Vagina (tissue), 2 donors: ENCODE measurements around the gene ANKRD7.

Experiments
- POLR2A ChIP-seq, 2 donors: fragments of 450-650 bp; IDR thresholded peaks; one replicate each; pipeline ENCODE4 v1.6.1; 2017; ENCODE audit warnings: antibody characterized with exemption in 2 of 2, mild to moderate bottlenecking in 2 of 2, moderate library complexity in 2 of 2
- TF ChIP-seq, protein P1 (sequence below), 3 experiments: fragments of 450-650 bp in 2 of 3; fragments of 200-600 bp in 1 of 3; sonication (generic) in 1 of 3; IDR thresholded peaks; one replicate each; pipeline ENCODE4 v1.5.1; 2017 to 2019; ENCODE audit warnings: antibody characterized with exemption in 3 of 3, mild to moderate bottlenecking in 2 of 3, moderate library complexity in 2 of 3

DNA sequence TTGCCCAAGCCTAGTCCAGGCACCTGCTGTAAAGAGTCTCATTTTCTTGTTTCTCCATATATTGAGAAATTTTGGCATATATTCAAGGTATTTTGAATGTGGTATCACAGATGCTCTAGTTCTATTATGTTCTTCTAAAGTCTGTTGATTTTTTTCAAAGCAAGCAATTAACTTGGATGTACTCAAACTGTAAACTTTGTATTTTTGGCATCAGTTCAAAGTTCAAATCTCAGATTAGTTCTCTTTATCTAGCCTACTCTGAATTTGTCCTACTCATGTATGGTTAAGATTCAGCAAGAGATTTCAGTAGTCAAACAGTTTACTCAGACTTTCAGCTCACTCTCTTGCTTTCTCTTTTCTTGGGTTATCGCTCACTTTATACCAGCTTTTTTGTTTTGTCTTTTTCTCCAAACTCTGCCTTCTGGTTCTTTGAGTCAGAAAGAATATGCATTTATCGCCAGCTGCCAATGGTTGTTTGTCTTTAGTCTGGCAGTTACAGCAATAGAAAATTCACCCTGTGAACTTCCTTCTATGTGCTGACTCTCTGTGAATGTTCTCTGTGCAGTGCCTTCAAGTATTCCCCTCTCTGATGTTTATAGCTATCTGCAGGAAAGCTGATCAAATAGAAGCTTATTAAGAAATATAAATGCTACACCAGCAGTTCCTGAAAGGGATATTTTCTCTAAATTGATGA is 56.0 kb downstream of the ANKRD7 start:
- TF ChIP-seq, protein P1, sequence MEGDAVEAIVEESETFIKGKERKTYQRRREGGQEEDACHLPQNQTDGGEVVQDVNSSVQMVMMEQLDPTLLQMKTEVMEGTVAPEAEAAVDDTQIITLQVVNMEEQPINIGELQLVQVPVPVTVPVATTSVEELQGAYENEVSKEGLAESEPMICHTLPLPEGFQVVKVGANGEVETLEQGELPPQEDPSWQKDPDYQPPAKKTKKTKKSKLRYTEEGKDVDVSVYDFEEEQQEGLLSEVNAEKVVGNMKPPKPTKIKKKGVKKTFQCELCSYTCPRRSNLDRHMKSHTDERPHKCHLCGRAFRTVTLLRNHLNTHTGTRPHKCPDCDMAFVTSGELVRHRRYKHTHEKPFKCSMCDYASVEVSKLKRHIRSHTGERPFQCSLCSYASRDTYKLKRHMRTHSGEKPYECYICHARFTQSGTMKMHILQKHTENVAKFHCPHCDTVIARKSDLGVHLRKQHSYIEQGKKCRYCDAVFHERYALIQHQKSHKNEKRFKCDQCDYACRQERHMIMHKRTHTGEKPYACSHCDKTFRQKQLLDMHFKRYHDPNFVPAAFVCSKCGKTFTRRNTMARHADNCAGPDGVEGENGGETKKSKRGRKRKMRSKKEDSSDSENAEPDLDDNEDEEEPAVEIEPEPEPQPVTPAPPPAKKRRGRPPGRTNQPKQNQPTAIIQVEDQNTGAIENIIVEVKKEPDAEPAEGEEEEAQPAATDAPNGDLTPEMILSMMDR (IDR thresholded peaks at IDR 0.05): no peak
- no peak for TF ChIP-seq POLR2A (IDR thresholded peaks at IDR 0.05)
